HL-60 (cell line): ENCODE data around the gene PTPRN2.

Source experiments
- DNase-seq, 2 experiments: peaks; one replicate each; pipeline ENCODE4 v3.0.0-alpha.2; 2010 to 2020; ENCODE audit warnings: low read depth in 1 of 2, low spot score in 1 of 2
- H3K27ac ChIP-seq: fragments of 250-450 bp; sonication (Bioruptor Pico); replicated peaks from 2 replicates; pipeline ENCODE4 v1.5.1; 2020; ENCODE audit warnings: mild to moderate bottlenecking, moderate library complexity
- H3K27me3 ChIP-seq: fragments of 250-450 bp; sonication (Bioruptor Pico); 2 replicates; pipeline ENCODE4 v1.5.1; 2021; ENCODE audit warnings: mild to moderate bottlenecking, moderate library complexity; ENCODE audit not compliant: insufficient read depth, poor library complexity, severe bottlenecking
- H3K4me3 ChIP-seq: replicated peaks from 2 replicates; pipeline ENCODE4 v1.5.1; 2011; ENCODE audit warnings: mild to moderate bottlenecking, control low read depth, low read length; ENCODE audit not compliant: insufficient read depth
- CTCF ChIP-seq: IDR thresholded peaks from one replicate; pipeline ENCODE4 v1.5.1; 2011; ENCODE audit warnings: low read length, control low read depth, inconsistent platforms; ENCODE audit not compliant: insufficient read depth
- GABPA ChIP-seq: IDR thresholded peaks from 2 replicates; pipeline ENCODE4 v1.6.1; 2012; ENCODE audit warnings: low read depth
- POLR2AphosphoS5 ChIP-seq: IDR thresholded peaks from 2 replicates; pipeline ENCODE4 v1.6.1; 2012; ENCODE audit warnings: low read depth
- REST ChIP-seq: IDR thresholded peaks from 2 replicates; pipeline ENCODE4 v1.6.1; 2012; ENCODE audit warnings: low read depth; ENCODE audit not compliant: insufficient replicate concordance
- SPI1 ChIP-seq: IDR thresholded peaks from 2 replicates; pipeline ENCODE4 v1.6.1; 2012; ENCODE audit warnings: low read depth, mild to moderate bottlenecking, borderline replicate concordance

PTPRN2 gene

GRCh38 chr7:157943561-157943960, 644.1 kb downstream of the PTPRN2 start:
- TF ChIP-seq SPI1: no peak
- no peak for TF ChIP-seq REST
- TF ChIP-seq POLR2AphosphoS5: no peak
- no peak for TF ChIP-seq CTCF
- TF ChIP-seq GABPA: no peak
- Histone ChIP-seq H3K27ac (no peak overlapping the region), H3K27me3 (no peaks in the 10 kb centered on the region), H3K4me3 (no peak overlapping the region)
- DNase-seq: no peak

GRCh38 chr7:157941210-157941609, 646.4 kb downstream of the PTPRN2 start:
- Histone ChIP-seq H3K27me3 (no peaks in the 10 kb centered on the region), H3K4me3 (no peak overlapping the region), H3K27ac (no peak overlapping the region)
- no peak for DNase-seq
- TF ChIP-seq SPI1 (no peak), POLR2AphosphoS5 (no peak), REST (no peak), GABPA (no peak), CTCF (no peak)

GRCh38 chr7:157940497-157940896, 647.1 kb downstream of the PTPRN2 start:
- H3K4me3 ChIP-seq: no peak overlapping the region
- no peak for DNase-seq
- no peak overlapping the region for H3K27ac ChIP-seq
- no peaks in the 10 kb centered on the region for H3K27me3 ChIP-seq
- TF ChIP-seq REST (no peak), GABPA (no peak), POLR2AphosphoS5 (no peak), SPI1 (no peak), CTCF (no peak)
